Adipocyte (in vitro differentiated cells): ENCODE measurements around the gene CGB1.

Experiments used
- DNase-seq: peaks from one replicate; pipeline ENCODE4 v3.0.0-alpha.2; 2015; ENCODE audit warnings: low read depth
- H3K27me3 ChIP-seq: replicated peaks from 2 replicates; pipeline ENCODE4 v1.7.0; 2013; ENCODE audit warnings: mild to moderate bottlenecking, low read length, moderate library complexity; ENCODE audit not compliant: control insufficient read depth, insufficient read depth
- H3K36me3 ChIP-seq: 2 replicates; pipeline ENCODE4 v1.7.0; 2013; ENCODE audit warnings: low read length, mild to moderate bottlenecking, moderate library complexity; ENCODE audit not compliant: control insufficient read depth, insufficient read depth, severe bottlenecking
- H3K4me1 ChIP-seq: 2 replicates; pipeline ENCODE4 v1.7.0; 2013; ENCODE audit warnings: mild to moderate bottlenecking, low read length, moderate library complexity; ENCODE audit not compliant: control insufficient read depth, insufficient read depth
- H3K4me3 ChIP-seq: 2 replicates; pipeline ENCODE4 v1.7.0; 2013; ENCODE audit warnings: mild to moderate bottlenecking, low read length, moderate library complexity
- H3K9ac ChIP-seq: 2 replicates; pipeline ENCODE4 v1.7.0; 2013; ENCODE audit warnings: mild to moderate bottlenecking, low read length, moderate library complexity
- H3K9me3 ChIP-seq: 2 replicates; pipeline ENCODE4 v1.7.0; 2013; ENCODE audit warnings: mild to moderate bottlenecking, low read length, moderate library complexity; ENCODE audit not compliant: control insufficient read depth

The CGB1 gene

DNA sequence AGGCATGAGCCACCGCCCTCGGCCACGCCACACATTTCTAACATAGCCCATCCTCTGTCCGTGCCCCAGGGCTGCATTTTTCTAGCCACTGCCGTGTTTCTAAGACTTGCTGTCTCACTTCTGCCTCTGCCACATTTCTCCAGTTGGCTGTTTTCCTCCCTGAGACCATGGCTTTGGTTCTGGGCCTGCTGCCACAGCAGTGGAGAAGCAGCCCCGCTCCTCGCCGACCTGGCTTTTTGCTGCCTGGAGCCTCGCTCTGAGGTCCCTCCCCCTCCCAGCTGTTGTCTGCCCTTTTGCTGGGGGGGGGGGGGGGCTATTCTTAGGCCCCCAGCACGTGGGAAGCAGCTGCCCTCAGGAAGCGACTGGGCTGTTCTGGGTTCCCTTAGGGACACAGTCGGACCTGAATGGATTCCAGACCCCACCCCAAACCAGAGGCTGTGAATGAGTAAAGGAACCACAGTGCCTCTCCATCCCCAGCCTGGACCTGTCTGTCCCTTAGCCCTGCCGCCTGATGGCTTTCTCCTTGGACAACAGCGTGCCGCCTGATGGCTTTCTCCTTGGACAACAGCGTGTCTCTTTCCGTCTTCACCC lies 46.9 kb downstream of the CGB1 start:
- peak overlapping the region; percentile 100 for H3K9ac ChIP-seq
- H3K27me3 ChIP-seq: no peaks in the 10 kb centered on the region
- no peaks in the 10 kb centered on the region for H3K9me3 ChIP-seq
- DNase-seq: no peak
- peaks cover 39% of the 10 kb centered on the region for H3K36me3 ChIP-seq
- H3K4me1 ChIP-seq: peaks cover 29% of the 10 kb centered on the region
- peak overlapping the region; percentile 99 for H3K4me3 ChIP-seq

- H3K36me3 ChIP-seq: peaks cover 44% of the 10 kb centered on the region
- H3K9ac ChIP-seq: no peak overlapping the region
- no peak for DNase-seq
- H3K27me3 ChIP-seq: no peaks in the 10 kb centered on the region
- no peak overlapping the region for H3K4me3 ChIP-seq
- no peaks in the 10 kb centered on the region for H3K9me3 ChIP-seq
- peaks cover 23% of the 10 kb centered on the region for H3K4me1 ChIP-seq
These were observed 47.8 kb downstream of the CGB1 start for GRCh38 chr19:48988860-48989259.

GRCh38 chr19:48988286-48988685 lies 48.4 kb downstream of the CGB1 start:
- peaks cover 50% of the 10 kb centered on the region for H3K36me3 ChIP-seq
- H3K4me3 ChIP-seq: no peak overlapping the region
- peaks cover 23% of the 10 kb centered on the region for H3K4me1 ChIP-seq
- H3K27me3 ChIP-seq: no peaks in the 10 kb centered on the region
- no peaks in the 10 kb centered on the region for H3K9me3 ChIP-seq
- H3K9ac ChIP-seq: no peak overlapping the region
- no peak for DNase-seq

GRCh38 chr19:48987323-48987722 lies 49.4 kb downstream of the CGB1 start:
- no peak overlapping the region for H3K4me3 ChIP-seq
- no peak for DNase-seq
- H3K4me1 ChIP-seq: peaks cover 23% of the 10 kb centered on the region
- H3K9ac ChIP-seq: peak overlapping the region; percentile 0
- no peaks in the 10 kb centered on the region for H3K27me3 ChIP-seq
- H3K9me3 ChIP-seq: no peaks in the 10 kb centered on the region
- H3K36me3 ChIP-seq: peaks cover 59% of the 10 kb centered on the region

- Histone ChIP-seq H3K9ac (no peak overlapping the region), H3K36me3 (peaks cover 70% of the 10 kb centered on the region), H3K9me3 (no peaks in the 10 kb centered on the region), H3K4me3 (no peak overlapping the region), H3K4me1 (peaks cover 17% of the 10 kb centered on the region), H3K27me3 (no peaks in the 10 kb centered on the region)
- DNase-seq: no peak
These were observed 50.5 kb downstream of the CGB1 start for GRCh38 chr19:48986211-48986610.

DNA sequence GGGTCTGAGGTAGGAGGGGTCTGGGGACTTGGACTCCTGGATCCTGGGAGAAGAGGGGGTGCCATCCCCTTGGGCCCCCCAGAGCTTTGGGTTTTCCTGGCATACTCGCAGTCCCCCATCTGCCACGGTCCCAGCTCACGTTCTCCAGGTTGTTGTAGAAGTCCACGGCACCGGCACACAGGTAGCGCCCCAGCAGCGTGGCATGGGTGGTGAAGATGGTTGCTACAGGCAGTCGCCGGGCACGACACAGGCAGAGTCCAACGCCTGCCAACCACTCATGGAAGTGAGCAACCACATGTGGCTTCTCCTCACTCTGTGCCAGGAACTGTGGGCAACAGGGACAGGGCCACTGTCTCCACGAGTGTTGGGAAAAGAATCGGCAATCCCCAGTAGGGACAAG lies 51.0 kb downstream of the CGB1 start:
- peaks cover 12% of the 10 kb centered on the region for H3K4me1 ChIP-seq
- no peaks in the 10 kb centered on the region for H3K27me3 ChIP-seq
- H3K9me3 ChIP-seq: no peaks in the 10 kb centered on the region
- no peak overlapping the region for H3K4me3 ChIP-seq
- DNase-seq: no peak
- H3K9ac ChIP-seq: no peak overlapping the region
- H3K36me3 ChIP-seq: peaks cover 71% of the 10 kb centered on the region
